Ectodermal cell (in vitro differentiated cells): Measurements from ENCODE around the gene KLHL29.

ENCODE experiments used
- H3K27ac ChIP-seq: 2 replicates; pipeline ENCODE4 v1.7.0; 2013; ENCODE audit warnings: mild to moderate bottlenecking, low read depth, low read length; ENCODE audit not compliant: insufficient read depth, poor library complexity, severe bottlenecking
- H3K27me3 ChIP-seq: 2 replicates; pipeline ENCODE4 v1.7.0; 2013; ENCODE audit warnings: mild to moderate bottlenecking, low read length; ENCODE audit not compliant: insufficient read depth, control insufficient read depth, poor library complexity, severe bottlenecking
- H3K36me3 ChIP-seq: one replicate; pipeline ENCODE4 v1.7.0; 2013; ENCODE audit warnings: low read length; ENCODE audit not compliant: control insufficient read depth, insufficient read depth
- H3K4me1 ChIP-seq: one replicate; pipeline ENCODE4 v1.7.0; 2013; ENCODE audit warnings: low read length; ENCODE audit not compliant: control insufficient read depth, insufficient read depth
- H3K4me3 ChIP-seq: 2 replicates; pipeline ENCODE4 v1.7.0; 2013; ENCODE audit warnings: low read depth, low read length, control low read depth; ENCODE audit not compliant: insufficient read depth
- H3K9me3 ChIP-seq: 2 replicates; pipeline ENCODE4 v1.7.0; 2013; ENCODE audit warnings: mild to moderate bottlenecking, low read length, moderate library complexity; ENCODE audit not compliant: control insufficient read depth
- WGBS, 2 experiments: methylation state at CpG; one replicate each; pipeline ENCODE4 v1.1.7; 2013; ENCODE audit warnings: missing lambda C conversion rate in 2 of 2; 5-methylcytosine and 5-hydroxymethylcytosine counted together

The KLHL29 gene

GRCh38 chr2:23693606-23693951 is 308.6 kb downstream of the KLHL29 start:
- Histone ChIP-seq H3K36me3 (no peaks in the 10 kb centered on the region), H3K9me3 (no peaks in the 10 kb centered on the region), H3K4me1 (peaks cover 10% of the 10 kb centered on the region), H3K4me3 (no peak overlapping the region), H3K27me3 (no peaks in the 10 kb centered on the region), H3K27ac (no peak overlapping the region)
- 94 to 95% methylated on average over 5 of the region's 5 CpGs for WGBS, 2 experiments

DNA sequence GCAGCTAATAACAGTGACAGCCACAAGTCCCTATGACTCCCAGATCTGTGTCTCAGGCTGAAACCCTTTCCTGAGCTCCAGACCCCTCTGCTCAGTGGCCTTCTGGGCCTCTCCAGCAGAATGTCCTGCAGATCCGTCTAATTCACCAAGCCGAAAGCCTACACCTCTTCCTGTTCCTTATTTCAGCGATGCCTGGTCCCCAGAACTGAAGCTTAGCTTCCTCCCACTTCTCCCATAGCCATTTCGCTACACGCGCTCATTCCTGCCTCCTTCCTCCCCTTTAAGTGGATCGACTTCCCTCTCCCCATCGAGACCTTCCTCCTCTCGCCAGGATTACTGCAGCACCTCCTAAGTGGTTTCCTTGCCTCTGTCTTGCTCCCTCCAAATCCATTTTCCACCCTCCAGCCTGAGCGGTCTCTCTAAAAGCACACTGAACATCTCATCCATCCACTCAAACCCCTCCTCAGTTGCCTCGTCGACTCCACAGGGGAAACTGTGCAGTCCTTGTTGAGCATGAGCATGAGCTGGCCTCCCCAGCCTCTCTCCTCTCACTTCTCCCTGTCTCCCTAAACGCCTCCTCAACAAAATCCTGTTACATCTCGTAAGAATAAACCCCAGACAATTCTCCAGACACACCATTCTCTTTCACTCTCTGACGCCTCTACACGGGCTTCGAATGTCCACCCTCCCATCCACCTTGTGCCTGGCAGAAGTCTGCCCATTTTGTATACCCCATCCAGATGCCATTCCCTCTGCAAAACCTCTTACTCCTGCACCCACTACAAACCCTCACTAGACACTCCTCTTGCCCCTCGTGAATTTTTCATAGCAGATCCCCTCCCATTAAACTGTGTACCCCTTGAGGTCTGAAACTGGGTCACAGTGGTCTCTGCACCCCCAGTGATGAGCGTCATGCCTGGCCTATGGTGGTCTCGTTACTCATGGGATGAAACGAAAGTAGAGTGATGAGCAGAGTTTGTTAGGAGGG is 309.4 kb downstream of the KLHL29 start:
- Histone ChIP-seq H3K27me3 (no peaks in the 10 kb centered on the region), H3K36me3 (no peaks in the 10 kb centered on the region)
- WGBS, 2 experiments = 94% methylated on average over 21 of the region's 21 CpGs

DNA sequence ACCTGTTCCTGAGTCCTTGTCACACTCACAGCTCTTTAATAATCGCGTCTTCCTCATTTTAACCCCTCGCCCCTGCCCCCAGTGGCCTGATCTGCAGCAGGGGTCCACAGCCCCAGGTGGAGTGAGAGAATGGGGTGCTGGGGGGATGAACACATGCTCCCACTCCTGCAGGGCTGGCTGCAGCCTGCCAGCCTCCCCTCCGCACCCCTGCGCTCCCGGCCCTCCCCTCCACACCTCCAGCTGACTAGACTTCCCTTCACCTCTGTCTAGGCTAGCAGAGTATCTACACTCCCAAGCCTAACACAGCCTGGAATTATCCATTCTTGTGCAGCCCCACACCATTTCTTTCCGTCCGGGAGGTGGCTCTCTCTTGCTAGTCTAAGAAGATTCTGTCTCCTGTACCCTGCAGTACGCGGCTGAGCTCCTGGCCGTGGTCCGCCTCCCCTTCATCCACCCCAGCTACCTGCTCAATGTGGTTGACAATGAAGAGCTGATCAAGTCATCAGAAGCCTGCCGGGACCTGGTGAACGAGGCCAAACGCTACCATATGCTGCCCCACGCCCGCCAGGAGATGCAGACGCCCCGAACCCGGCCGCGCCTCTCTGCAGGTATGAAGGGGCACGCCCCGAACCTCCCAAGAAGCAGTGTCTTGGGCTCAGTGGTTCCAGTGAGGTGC is 310.4 kb downstream of the KLHL29 start:
- Histone ChIP-seq H3K36me3 (no peaks in the 10 kb centered on the region), H3K4me3 (no peak overlapping the region), H3K27ac (no peak overlapping the region), H3K4me1 (peaks cover 3% of the 10 kb centered on the region), H3K9me3 (no peaks in the 10 kb centered on the region), H3K27me3 (no peaks in the 10 kb centered on the region)
- 94 to 95% methylated on average over 24 of the region's 24 CpGs for WGBS, 2 experiments

More for the DNA sequence above, 309.4 kb downstream of the KLHL29 start:
- no peak overlapping the region for H3K4me3 ChIP-seq
- peaks cover 10% of the 10 kb centered on the region for H3K4me1 ChIP-seq
- no peak overlapping the region for H3K27ac ChIP-seq
- H3K9me3 ChIP-seq = no peaks in the 10 kb centered on the region

DNA sequence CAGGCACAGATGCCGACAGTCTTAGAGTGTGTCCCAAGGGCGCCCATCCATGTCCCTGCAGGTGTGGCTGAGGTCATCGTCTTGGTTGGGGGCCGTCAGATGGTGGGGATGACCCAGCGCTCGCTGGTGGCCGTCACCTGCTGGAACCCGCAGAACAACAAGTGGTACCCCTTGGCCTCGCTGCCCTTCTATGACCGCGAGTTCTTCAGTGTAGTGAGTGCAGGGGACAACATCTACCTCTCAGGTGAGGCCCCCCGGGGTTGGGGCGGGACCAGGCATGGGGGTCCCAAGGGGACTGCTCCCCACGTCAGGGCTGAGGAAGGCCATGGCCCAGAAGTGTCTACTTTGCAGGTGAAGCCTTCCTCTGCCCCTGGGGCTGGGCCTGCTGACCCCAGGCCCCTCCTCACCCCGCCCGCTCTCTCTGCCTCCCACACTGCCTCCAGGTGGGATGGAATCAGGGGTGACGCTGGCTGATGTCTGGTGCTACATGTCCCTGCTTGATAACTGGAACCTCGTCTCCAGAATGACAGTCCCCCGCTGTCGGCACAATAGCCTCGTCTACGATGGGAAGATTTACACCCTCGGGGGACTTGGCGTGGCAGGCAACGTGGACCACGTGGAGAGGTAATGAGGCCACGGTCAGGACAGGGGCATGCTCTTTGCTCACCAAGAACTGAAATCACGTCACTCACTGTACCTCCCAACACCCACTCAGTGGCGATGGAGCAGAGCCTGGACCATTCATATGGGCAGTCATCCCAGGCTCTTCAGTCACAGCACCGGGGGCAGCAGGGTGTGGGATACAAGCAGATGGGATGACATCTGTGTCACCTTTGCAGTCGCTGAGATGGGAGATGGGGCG is 311.1 kb downstream of the KLHL29 start:
- no peaks in the 10 kb centered on the region for H3K27me3 ChIP-seq
- H3K27ac ChIP-seq = no peak overlapping the region
- H3K4me1 ChIP-seq = no peaks in the 10 kb centered on the region
- no peak overlapping the region for H3K4me3 ChIP-seq
- H3K36me3 ChIP-seq = no peaks in the 10 kb centered on the region
- H3K9me3 ChIP-seq = no peaks in the 10 kb centered on the region
- WGBS, 2 experiments = 92 to 93% methylated on average over 32 of the region's 32 CpGs

DNA sequence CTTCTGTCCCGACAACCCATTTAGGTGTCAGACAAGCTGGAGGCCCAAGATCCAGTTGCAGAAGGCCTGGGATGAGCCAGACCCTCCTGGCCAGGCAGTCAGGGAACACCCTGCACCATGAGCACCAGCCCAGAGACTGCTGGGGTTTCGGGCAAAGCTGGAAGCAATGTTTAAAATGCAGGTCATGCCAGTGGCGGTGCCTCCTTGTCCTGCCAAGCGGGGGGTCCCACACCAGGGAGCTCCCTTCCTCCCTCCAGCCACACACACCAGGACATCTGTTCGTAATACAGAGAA is 311.7 kb downstream of the KLHL29 start:
- Histone ChIP-seq H3K36me3 (no peaks in the 10 kb centered on the region), H3K27me3 (no peaks in the 10 kb centered on the region), H3K4me1 (no peaks in the 10 kb centered on the region), H3K9me3 (no peaks in the 10 kb centered on the region), H3K27ac (no peak overlapping the region), H3K4me3 (no peak overlapping the region)
- 91 to 93% methylated on average over 5 of the region's 5 CpGs for WGBS, 2 experiments

GRCh38 chr2:23697256-23698075 is 312.5 kb downstream of the KLHL29 start:
- no peaks in the 10 kb centered on the region for H3K36me3 ChIP-seq
- no peaks in the 10 kb centered on the region for H3K9me3 ChIP-seq
- no peak overlapping the region for H3K4me3 ChIP-seq
- WGBS, 2 experiments = 93 to 96% methylated on average over 12 of the region's 12 CpGs
- no peaks in the 10 kb centered on the region for H3K4me1 ChIP-seq
- no peak overlapping the region for H3K27ac ChIP-seq
- no peaks in the 10 kb centered on the region for H3K27me3 ChIP-seq

- no peak overlapping the region for H3K27ac ChIP-seq
- no peak overlapping the region for H3K4me3 ChIP-seq
- no peaks in the 10 kb centered on the region for H3K36me3 ChIP-seq
- 93 to 95% methylated on average over 5 to 6 of the region's 6 CpGs for WGBS, 2 experiments
- H3K9me3 ChIP-seq = no peaks in the 10 kb centered on the region
- no peaks in the 10 kb centered on the region for H3K27me3 ChIP-seq
- no peaks in the 10 kb centered on the region for H3K4me1 ChIP-seq
These were observed 313.2 kb downstream of the KLHL29 start for GRCh38 chr2:23698116-23698693.

GRCh38 chr2:23698721-23699579 is 314.0 kb downstream of the KLHL29 start:
- Histone ChIP-seq H3K4me1 (peaks cover 6% of the 10 kb centered on the region), H3K27me3 (no peaks in the 10 kb centered on the region), H3K4me3 (no peak overlapping the region), H3K36me3 (no peaks in the 10 kb centered on the region), H3K27ac (no peak overlapping the region), H3K9me3 (no peaks in the 10 kb centered on the region)
- WGBS, 2 experiments = 90 to 91% methylated on average over 17 of the region's 17 CpGs

DNA sequence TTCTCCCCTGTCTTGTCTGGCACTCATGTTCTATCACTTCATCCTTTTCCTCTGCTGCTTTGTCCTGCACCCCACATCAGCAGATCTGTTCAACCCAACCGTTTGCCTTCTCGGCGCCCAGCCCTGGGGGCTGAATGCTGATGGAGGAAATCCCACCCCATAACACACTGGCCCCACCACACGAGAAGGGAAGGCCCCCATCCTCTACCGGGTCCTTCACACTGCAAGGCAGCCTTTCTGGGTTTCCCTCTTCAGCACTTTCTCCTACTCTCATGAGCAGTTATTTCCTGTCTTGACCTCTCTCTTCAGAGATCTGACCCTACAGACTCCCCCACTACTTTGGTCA is 314.6 kb downstream of the KLHL29 start:
- 88 to 97% methylated on average over 5 of the region's 5 CpGs for whole genome bisulfite sequencing, 2 experiments
- H3K4me1 ChIP-seq = peaks cover 6% of the 10 kb centered on the region
- H3K36me3 ChIP-seq = no peaks in the 10 kb centered on the region
- no peaks in the 10 kb centered on the region for H3K9me3 ChIP-seq
- H3K27me3 ChIP-seq = no peaks in the 10 kb centered on the region
- no peak overlapping the region for H3K27ac ChIP-seq
- no peak overlapping the region for H3K4me3 ChIP-seq
